ENCODE measurements around the gene GMPR2. TPM values are rescaled to one million over a fixed set of nuclear protein-coding genes. Genes with fewer than 3 reads are reported as not detected.
A peak's percentile ranks its signal among the peaks of the same experiment; 100 is the strongest.

GMPR2 gene
- total and polyA plus RNA-seq, 2 of the 13 experiments (the other 11 are each of a cell fraction or from before 2014, with no cell fraction given) = 210 to 273 TPM

- TF ChIP-seq PREB (CRISPR knock-in tag; IDR thresholded peaks at IDR 0.05) = no peak
- peak; percentile 94 for TF ChIP-seq ZXDC (CRISPR knock-in tag; IDR thresholded peaks at IDR 0.05)
- peak; percentile 74; the same call in 1 of the 2 replicates for TF ChIP-seq ZMYM2 (CRISPR knock-in tag; IDR thresholded peaks at IDR 0.05)
- TF ChIP-seq ZFP1 (CRISPR knock-in tag; IDR thresholded peaks at IDR 0.05) = peak; percentile 79; the same call in 1 of the 2 replicates
- peak; percentile 85; the same call in 1 of the 2 replicates for TF ChIP-seq THAP9 (CRISPR knock-in tag; IDR thresholded peaks at IDR 0.05; ENCODE audit: borderline replicate concordance)
- peak; percentile 100; the same call in 1 of the 2 replicates for TF ChIP-seq ZNF513 (CRISPR knock-in tag; conservative IDR thresholded peaks at IDR 0.05)
- TF ChIP-seq GMEB2 (CRISPR knock-in tag; IDR thresholded peaks at IDR 0.05; ENCODE audit: low read depth) = peak; percentile 67
- no peak for TF ChIP-seq BRF2 (CRISPR knock-in tag; IDR thresholded peaks at IDR 0.05)
- peak; percentile 87 for TF ChIP-seq IRF2 (CRISPR knock-in tag; IDR thresholded peaks at IDR 0.05)
- TF ChIP-seq TOE1 (CRISPR knock-in tag; IDR thresholded peaks at IDR 0.05) = peak; percentile 72
- no peak; the same call in 1 of the 2 replicates for TF ChIP-seq ZNF333 (CRISPR knock-in tag; IDR thresholded peaks at IDR 0.05; ENCODE audit: borderline replicate concordance)
- TF ChIP-seq ZNF577 (CRISPR knock-in tag; IDR thresholded peaks at IDR 0.05; ENCODE audit: borderline replicate concordance, low read depth) = no peak
- no peak; the same call in 1 of the 2 replicates for TF ChIP-seq MIER3 (CRISPR knock-in tag; IDR thresholded peaks at IDR 0.05; ENCODE audit: borderline replicate concordance)
- TF ChIP-seq CBX5 (CRISPR knock-in tag; IDR thresholded peaks at IDR 0.05; ENCODE audit: borderline replicate concordance) = peak; percentile 83
Observed at GRCh38 chr14:24232121-24232644, 546 bp upstream of the GMPR2 start, which contains the start of gene NEDD8 (continued).
